IMR-90 (cell line): Measurements from ENCODE around the gene NCAPD3.

ENCODE experiments used
- BHLHE40 ChIP-seq: fragments of 150-350 bp; IDR thresholded peaks from 2 replicates; pipeline ENCODE4 v1.6.1; 2016; ENCODE audit warnings: mild to moderate bottlenecking, low read depth, low read length
- CEBPB ChIP-seq: IDR thresholded peaks from 2 replicates; pipeline ENCODE4 v1.6.1; 2012; ENCODE audit warnings: low read depth, low read length, improper control_type of control experiment
- CHD1 ChIP-seq: IDR thresholded peaks from 2 replicates; pipeline ENCODE4 v1.6.1; 2012; ENCODE audit warnings: low read depth, low read length, improper control_type of control experiment
- CTCF ChIP-seq: conservative IDR thresholded peaks from 2 replicates; pipeline ENCODE4 v1.5.1; 2012; ENCODE audit warnings: mild to moderate bottlenecking, low read depth, low read length, improper control_type of control experiment
- ELK1 ChIP-seq: fragments of 150-350 bp; IDR thresholded peaks from 2 replicates; pipeline ENCODE4 v1.6.1; 2016; ENCODE audit warnings: low read depth, mild to moderate bottlenecking, low read length, moderate library complexity, borderline replicate concordance
- FOS ChIP-seq: fragments of 150-350 bp; IDR thresholded peaks from 2 replicates; pipeline ENCODE4 v1.6.1; 2016; ENCODE audit warnings: low read depth, low read length
- MAFK ChIP-seq: IDR thresholded peaks from 2 replicates; pipeline ENCODE4 v1.6.1; 2012; ENCODE audit warnings: low read depth, low read length, improper control_type of control experiment
- MAZ ChIP-seq: IDR thresholded peaks from 2 replicates; pipeline ENCODE4 v1.6.1; 2012; ENCODE audit warnings: low read depth, mild to moderate bottlenecking, low read length, improper control_type of control experiment, moderate library complexity, borderline replicate concordance
- NFE2L2 ChIP-seq: fragments of 150-350 bp; IDR thresholded peaks from 2 replicates; pipeline ENCODE4 v1.6.1; 2016; ENCODE audit warnings: low read depth, mild to moderate bottlenecking, low read length
- POLR2A ChIP-seq: IDR thresholded peaks from 2 replicates; pipeline ENCODE4 v1.6.1; 2012; ENCODE audit warnings: mild to moderate bottlenecking, low read depth, low read length
- RFX5 ChIP-seq: IDR thresholded peaks from 2 replicates; pipeline ENCODE4 v1.8.0; 2012; ENCODE audit warnings: low read depth, mild to moderate bottlenecking, low read length, moderate library complexity
- SMC3 ChIP-seq: fragments of 150-350 bp; IDR thresholded peaks from 2 replicates; pipeline ENCODE4 v1.6.1; 2016; ENCODE audit warnings: low read depth, mild to moderate bottlenecking, antibody characterized with exemption, low read length, moderate library complexity
- USF2 ChIP-seq: fragments of 150-350 bp; IDR thresholded peaks from 2 replicates; pipeline ENCODE4 v1.6.1; 2017; ENCODE audit warnings: mild to moderate bottlenecking, antibody characterized with exemption, low read length, low read depth

DNA sequence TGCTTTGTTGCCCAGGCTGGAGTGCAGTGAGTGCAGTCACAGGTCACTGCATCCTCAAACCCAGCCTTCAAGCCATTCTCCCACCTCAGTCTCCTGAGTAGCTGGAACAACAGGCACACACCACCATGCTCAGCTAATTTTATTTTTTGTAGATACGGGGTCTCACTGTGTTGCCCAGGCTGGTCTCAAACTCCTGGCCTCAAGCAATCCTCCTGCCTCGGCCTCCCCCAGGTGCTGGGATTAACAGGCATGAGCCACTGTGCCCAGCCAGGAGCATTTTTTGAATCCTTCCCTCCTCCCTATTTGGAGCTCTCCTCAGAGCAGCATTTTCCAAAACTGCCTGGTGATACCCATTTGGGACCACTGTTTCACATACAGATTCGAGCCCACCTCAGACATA lies 77.2 kb downstream of the NCAPD3 start:
- no peak for TF ChIP-seq CTCF
- TF ChIP-seq SMC3, result no peak
- no peak for TF ChIP-seq POLR2A
- no peak for TF ChIP-seq CEBPB
- no peak for TF ChIP-seq ELK1
- TF ChIP-seq BHLHE40, result no peak
- TF ChIP-seq NFE2L2, result no peak
- no peak for TF ChIP-seq RFX5
- TF ChIP-seq MAFK, result no peak
- no peak for TF ChIP-seq MAZ
- no peak for TF ChIP-seq CHD1
- no peak for TF ChIP-seq USF2
- no peak for TF ChIP-seq FOS
